Activated CD4-positive, CD25-positive, alpha-beta regulatory T cell treated with anti-CD3 and anti-CD28 coated beads, Interleukin-2, amount 50 U/mL, for 24 hours (primary cell): ENCODE data around the gene CYP27A1.

Experiments
- ATAC-seq, 2 donors: fragments of 150-1000 bp; cut with Tn5 transposase; one replicate each; pipeline ENCODE4 v1.10.0; 2021; ENCODE audit warnings: mild to moderate bottlenecking in 1 of 2, moderate library complexity in 1 of 2

CYP27A1 gene

GRCh38 chr2:218812096-218812815, 30.3 kb downstream of the CYP27A1 start:
- ATAC-seq: no peak

DNA sequence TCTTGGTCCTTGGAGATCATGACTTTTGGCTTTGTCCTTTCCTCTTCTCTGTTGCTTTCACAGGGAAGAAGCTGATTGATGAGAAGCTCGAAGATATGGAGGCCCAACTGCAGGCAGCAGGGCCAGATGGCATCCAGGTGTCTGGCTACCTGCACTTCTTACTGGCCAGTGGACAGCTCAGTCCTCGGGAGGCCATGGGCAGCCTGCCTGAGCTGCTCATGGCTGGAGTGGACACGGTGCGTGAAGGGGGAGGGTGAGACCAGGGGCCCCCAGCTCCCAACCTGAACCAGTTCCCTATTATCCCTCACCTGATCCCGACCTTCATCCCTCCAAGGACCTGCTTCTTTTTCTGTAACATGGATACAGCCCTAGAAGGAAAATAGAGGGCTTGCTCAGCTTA, 30.9 kb downstream of the CYP27A1 start:
- no peak for ATAC-seq

GRCh38 chr2:218813771-218814460, 32.0 kb downstream of the CYP27A1 start:
- no peak for ATAC-seq

DNA sequence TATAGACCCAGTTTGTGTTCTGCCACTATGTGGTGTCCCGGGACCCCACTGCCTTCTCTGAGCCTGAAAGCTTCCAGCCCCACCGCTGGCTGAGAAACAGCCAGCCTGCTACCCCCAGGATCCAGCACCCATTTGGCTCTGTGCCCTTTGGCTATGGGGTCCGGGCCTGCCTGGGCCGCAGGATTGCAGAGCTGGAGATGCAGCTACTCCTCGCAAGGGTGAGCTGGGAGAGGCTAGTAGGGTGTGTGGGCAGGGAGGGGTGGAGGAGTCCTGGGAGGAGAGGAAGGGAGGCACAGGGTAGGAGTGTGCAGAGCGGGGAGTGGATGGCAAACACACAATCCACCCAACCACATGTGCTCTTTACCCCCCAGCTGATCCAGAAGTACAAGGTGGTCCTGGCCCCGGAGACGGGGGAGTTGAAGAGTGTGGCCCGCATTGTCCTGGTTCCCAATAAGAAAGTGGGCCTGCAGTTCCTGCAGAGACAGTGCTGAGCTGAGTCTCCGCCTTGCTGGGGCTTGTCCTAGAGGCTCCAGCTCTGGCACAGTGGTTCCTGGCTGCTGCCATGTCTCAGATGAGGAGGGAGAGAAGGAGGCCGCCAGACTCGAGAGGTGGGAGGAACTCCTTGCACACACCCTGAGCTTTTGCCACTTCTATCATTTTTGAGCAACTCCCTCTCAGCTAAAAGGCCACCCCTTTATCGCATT, 32.7 kb downstream of the CYP27A1 start:
- ATAC-seq: no peak

- no peak for ATAC-seq
These were observed 33.3 kb downstream of the CYP27A1 start for GRCh38 chr2:218815244-218815637.

DNA sequence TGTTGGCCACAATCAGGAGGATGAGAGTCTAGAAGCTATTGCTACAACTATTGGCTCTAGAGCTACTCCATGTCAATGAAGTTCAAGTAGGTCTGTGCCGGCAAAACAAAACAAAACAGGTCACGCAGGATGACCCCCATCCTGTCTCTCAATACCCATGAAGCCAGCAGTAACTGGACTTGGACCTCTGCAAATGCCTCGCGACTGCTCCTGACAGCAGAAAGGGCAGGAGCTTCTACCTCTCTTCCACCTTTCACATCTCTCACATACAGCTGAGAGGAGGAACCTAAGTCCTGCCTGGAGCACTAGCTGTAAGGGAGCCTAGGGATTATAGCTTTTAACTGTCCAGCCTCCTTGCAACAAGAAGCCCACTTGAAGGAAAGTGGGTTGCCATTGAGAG, 33.7 kb downstream of the CYP27A1 start:
- ATAC-seq: no peak

GRCh38 chr2:218816561-218817011, 34.6 kb downstream of the CYP27A1 start:
- ATAC-seq: no peak

GRCh38 chr2:218819093-218819492, 37.1 kb downstream of the CYP27A1 start:
- no peak for ATAC-seq

DNA sequence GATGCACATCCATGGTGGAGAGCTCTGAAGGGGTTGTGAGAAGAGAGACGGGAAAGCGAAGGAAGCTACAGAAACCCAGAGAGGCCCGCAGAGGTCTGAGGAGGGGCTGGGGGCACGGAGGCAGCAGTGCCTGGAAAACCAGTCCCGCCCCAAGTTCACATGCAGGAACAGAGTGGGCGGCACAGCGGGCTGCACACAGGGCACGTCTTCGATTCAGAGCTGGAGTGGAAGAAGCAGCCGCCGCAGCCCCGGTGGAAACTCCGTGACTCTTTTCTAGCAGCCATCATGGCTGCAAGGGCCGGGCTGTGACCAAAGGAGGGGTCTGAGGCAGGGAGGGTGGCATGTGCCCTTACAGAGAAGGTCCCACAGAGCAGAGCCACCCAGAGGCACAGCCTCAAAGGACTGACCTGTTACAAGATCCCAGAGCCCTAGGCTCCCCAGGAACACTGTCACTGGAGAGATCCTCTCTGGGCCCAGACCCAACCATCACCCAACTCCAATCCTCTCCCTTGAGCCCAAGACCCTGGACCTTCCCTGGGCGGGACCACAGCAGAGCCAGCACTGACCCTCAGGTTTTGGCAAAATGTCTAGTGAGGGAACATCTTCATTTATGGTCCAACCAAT, 38.9 kb downstream of the CYP27A1 start:
- no peak for ATAC-seq

- no peak for ATAC-seq
These were observed 39.8 kb downstream of the CYP27A1 start for GRCh38 chr2:218821605-218822211.

- ATAC-seq: no peak
These were observed 40.7 kb downstream of the CYP27A1 start for GRCh38 chr2:218822622-218823021.

GRCh38 chr2:218823196-218823855, 41.4 kb downstream of the CYP27A1 start:
- ATAC-seq: no peak

DNA sequence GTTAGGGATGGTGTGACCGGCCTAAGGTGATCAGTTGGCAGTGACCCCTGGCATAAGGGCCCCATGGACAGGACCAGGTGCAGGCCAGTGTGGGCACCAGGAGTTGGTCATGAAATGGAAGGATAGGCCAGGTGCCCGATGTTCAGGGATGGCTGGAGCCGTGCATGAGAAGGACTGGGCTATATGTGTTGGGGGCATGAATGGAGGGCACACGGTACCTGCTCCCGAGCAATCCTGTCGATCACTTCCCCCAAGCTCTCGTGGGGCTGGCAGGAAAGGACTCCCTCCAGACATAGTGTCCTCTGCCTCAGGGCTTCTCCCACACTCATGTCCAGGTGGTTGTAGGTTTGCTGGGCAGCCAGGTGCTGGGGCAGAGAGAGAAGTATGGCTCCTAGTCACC, 42.1 kb downstream of the CYP27A1 start:
- ATAC-seq: peak in 1 of 2 donors; percentile 10

- no peak for ATAC-seq
These were observed 44.8 kb downstream of the CYP27A1 start for GRCh38 chr2:218826791-218827190.

- ATAC-seq: no peak
These were observed 45.9 kb downstream of the CYP27A1 start for GRCh38 chr2:218827701-218828476.

- ATAC-seq: no peak
These were observed 46.5 kb downstream of the CYP27A1 start for GRCh38 chr2:218828477-218828778.

GRCh38 chr2:218829868-218830451, 48.0 kb downstream of the CYP27A1 start:
- ATAC-seq: no peak

- no peak for ATAC-seq
These were observed 48.8 kb downstream of the CYP27A1 start for GRCh38 chr2:218830526-218831306.

- ATAC-seq: no peak
These were observed 49.5 kb downstream of the CYP27A1 start, which contains the start of gene PRKAG3 for GRCh38 chr2:218831378-218831990. Gene PRKAG3, minus strand, starts transcription at chr2:218831803.

DNA sequence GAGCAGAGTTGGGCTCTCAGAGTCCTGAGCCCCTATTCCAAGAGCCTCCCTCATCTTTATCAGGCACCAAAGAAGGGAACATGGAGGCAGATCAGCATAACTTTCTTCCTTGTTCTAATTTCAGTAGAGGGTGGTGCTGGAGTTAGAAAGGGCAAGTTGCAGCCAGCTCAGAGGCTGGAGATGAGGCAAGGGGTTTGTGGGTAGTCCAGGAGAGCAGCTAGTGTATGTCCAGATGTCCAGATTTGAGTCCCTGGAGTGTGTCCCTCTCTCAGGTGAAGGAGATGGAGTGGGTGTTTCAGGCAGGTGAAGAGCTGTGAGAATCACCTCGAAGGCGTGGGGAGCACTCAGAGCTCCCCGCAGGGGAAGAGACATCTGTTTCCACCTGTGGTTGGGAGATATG, 50.1 kb downstream of the CYP27A1 start:
- no peak for ATAC-seq
